CD4-positive, alpha-beta T cell treated with Interleukin-2 at 100 ng/mL for 4 hours (primary cell): ENCODE results near the gene NFATC1.

ENCODE experiments used
- DNase-seq: peaks from one replicate; pipeline ENCODE4 v3.0.0-alpha.2; 2020; ENCODE audit warnings: low spot score

NFATC1 gene

GRCh38 chr18:79508565-79509535 is 113.1 kb downstream of the NFATC1 start:
- no peak for DNase-seq

- no peak for DNase-seq
Observed at GRCh38 chr18:79509536-79509930, 113.8 kb downstream of the NFATC1 start.

GRCh38 chr18:79510046-79510685 is 114.4 kb downstream of the NFATC1 start:
- DNase-seq: no peak

- no peak for DNase-seq
Observed at GRCh38 chr18:79510731-79511241, 115.1 kb downstream of the NFATC1 start.

- DNase-seq: no peak
Observed at GRCh38 chr18:79511271-79511670, 115.5 kb downstream of the NFATC1 start.

GRCh38 chr18:79511671-79512301 is 116.1 kb downstream of the NFATC1 start:
- no peak for DNase-seq

- no peak for DNase-seq
Observed at GRCh38 chr18:79512461-79513380, 117.0 kb downstream of the NFATC1 start.

- DNase-seq: no peak
Observed at GRCh38 chr18:79513381-79514081, 117.8 kb downstream of the NFATC1 start.

- DNase-seq: no peak
Observed at GRCh38 chr18:79515331-79515730, 119.6 kb downstream of the NFATC1 start.

- DNase-seq: no peak
Observed at GRCh38 chr18:79515944-79516351, 120.2 kb downstream of the NFATC1 start.

- DNase-seq: no peak
Observed at GRCh38 chr18:79516441-79516931, 120.8 kb downstream of the NFATC1 start.

- peak; percentile 33 for DNase-seq
Observed at GRCh38 chr18:79517341-79517740, 121.6 kb downstream of the NFATC1 start.

GRCh38 chr18:79518028-79518682 is 122.4 kb downstream of the NFATC1 start:
- no peak for DNase-seq

- no peak for DNase-seq
Observed at GRCh38 chr18:79518683-79519128, 123.0 kb downstream of the NFATC1 start.

GRCh38 chr18:79519751-79520477 is 124.2 kb downstream of the NFATC1 start:
- DNase-seq: no peak

GRCh38 chr18:79520478-79521390 is 125.0 kb downstream of the NFATC1 start:
- no peak for DNase-seq

GRCh38 chr18:79521416-79522205 is 125.9 kb downstream of the NFATC1 start:
- no peak for DNase-seq
